HG03439 (cell line): ENCODE measurements around the gene RNF31.

Experiments used
- ATAC-seq: cut with Tn5 transposase; IDR thresholded peaks from one replicate; pipeline ENCODE4 v1.9.1; 2021; ENCODE audit warnings: mild to moderate bottlenecking, moderate library complexity; ENCODE audit not compliant: unreplicated experiment

The RNF31 gene

GRCh38 chr14:24159777-24160498 is 12.6 kb downstream of the RNF31 start:
- ATAC-seq, result no peak

GRCh38 chr14:24160499-24160849 is 13.2 kb downstream of the RNF31 start:
- no peak for ATAC-seq

GRCh38 chr14:24160850-24161804 is 13.8 kb downstream of the RNF31 start, which contains the start of gene IRF9:
TSS of gene IRF9 (plus strand) at chr14:24161265. CDS start at chr14:24162145, 880 bp downstream.
- ATAC-seq, result peak; percentile 72

DNA sequence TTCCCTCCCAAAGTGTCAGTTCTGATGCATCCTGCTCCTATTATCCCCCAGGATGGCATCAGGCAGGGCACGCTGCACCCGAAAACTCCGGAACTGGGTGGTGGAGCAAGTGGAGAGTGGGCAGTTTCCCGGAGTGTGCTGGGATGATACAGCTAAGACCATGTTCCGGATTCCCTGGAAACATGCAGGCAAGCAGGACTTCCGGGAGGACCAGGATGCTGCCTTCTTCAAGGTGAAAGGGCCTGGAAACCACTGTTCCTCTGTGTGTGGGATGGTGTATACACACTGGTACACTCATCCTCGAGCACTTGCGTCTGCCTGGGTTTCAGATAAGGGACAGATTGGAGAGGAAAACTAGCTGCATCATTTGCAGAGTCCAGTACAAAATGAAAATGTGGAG is 14.8 kb downstream of the RNF31 start:
- ATAC-seq, result no peak

DNA sequence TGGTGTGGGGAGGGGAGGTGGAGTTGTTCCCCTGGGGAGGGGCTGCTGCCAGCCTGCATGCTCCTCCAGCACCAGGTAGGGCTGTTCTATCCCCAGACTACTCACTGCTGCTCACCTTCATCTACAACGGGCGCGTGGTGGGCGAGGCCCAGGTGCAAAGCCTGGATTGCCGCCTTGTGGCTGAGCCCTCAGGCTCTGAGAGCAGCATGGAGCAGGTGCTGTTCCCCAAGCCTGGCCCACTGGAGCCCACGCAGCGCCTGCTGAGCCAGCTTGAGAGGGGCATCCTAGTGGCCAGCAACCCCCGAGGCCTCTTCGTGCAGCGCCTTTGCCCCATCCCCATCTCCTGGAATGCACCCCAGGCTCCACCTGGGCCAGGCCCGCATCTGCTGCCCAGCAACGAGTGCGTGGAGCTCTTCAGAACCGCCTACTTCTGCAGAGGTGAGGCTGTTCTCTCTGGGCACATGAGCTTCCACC is 17.3 kb downstream of the RNF31 start:
- no peak for ATAC-seq

GRCh38 chr14:24165785-24166184 is 18.5 kb downstream of the RNF31 start:
- ATAC-seq, result no peak

GRCh38 chr14:24167469-24168114 is 20.3 kb downstream of the RNF31 start:
- ATAC-seq, result no peak

DNA sequence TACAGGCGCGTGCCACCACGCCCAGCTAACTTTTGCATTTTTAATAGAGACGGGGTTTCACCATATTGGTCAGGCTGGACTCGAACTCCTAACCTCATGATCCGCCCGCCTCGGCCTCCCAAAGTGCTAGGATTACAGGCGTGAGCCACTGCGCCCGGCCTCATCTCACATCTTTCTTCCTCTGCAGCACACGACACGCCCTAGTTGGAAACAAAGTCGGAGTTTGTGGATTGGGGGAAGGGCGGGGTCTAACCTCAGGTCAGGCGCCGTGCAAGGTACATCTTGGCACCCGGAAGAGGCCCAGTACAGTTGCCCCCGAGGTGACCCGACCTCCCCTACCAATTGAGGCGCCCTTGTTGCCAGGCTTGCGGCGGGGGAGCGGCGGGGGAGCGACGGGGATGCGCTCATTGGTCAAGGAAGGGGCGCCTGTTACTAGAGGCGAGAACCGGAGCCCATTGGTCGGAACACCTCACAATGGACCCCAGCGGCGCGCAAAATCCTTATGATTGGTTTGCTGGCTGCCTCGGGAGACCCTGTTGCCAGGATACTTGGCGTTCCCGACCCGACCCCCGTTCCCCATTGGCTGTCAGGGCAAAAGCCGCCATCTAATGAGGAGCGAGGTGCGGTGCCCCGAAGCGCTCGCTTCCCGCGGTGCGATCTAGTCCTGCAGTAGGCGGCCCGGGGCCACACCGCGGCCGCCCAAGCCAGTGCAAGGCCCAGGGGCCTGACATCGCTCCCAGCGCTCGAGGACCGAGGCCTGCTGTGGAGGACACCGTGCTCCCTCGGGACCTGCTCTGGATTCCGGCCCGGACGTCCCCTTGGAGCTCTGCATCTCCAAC is 24.3 kb downstream of the RNF31 start, which contains the start of gene REC8:
Gene REC8, plus strand, starts transcription at position 659 of the 839 bp plus-strand sequence. CDS start 473 bp downstream, outside the sequence.
- ATAC-seq, result peak; percentile 63

DNA sequence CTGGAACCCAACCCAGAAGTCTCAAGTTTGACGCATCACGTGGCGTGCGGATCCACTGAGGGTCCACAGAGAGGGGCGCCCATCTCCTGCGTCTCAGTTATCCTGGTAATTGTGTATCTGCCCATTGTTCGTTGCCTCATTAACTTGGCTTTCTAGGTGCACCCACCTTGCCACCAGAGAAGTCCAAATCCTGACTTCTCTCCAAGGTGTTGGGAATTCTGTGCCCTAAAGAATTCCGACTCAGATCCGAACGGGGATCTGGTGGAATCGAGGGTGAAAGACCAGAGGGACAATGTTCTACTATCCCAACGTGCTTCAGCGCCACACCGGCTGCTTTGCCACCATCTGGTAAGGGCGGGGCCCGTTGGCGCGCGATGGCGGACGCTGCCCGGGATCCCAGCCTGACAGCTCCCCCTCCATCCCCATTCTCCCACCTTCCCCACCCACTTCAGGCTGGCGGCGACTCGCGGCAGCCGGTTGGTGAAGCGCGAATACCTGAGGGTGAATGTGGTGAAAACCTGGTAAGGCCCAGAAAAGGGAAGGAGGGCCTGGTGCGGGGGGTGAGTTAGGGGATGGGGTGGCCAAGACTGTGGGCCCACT is 25.1 kb downstream of the RNF31 start:
- ATAC-seq, result no peak

DNA sequence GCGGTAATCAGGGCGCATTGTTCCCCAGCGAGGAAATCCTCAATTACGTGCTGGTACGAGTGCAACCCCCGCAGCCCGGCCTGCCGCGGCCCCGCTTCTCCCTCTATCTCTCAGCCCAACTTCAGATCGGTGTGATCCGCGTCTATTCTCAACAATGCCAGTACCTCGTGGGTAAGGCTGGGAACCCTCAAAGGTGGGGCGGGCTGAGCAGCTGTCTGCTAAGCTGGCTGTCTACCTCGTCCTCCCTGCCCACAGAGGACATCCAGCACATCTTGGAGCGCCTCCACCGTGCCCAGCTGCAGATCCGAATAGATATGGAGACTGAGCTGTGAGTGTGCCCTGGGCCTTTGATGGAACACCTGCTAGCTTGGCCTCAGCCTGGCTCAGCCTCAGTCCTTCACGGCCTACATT is 25.6 kb downstream of the RNF31 start:
- ATAC-seq, result no peak

DNA sequence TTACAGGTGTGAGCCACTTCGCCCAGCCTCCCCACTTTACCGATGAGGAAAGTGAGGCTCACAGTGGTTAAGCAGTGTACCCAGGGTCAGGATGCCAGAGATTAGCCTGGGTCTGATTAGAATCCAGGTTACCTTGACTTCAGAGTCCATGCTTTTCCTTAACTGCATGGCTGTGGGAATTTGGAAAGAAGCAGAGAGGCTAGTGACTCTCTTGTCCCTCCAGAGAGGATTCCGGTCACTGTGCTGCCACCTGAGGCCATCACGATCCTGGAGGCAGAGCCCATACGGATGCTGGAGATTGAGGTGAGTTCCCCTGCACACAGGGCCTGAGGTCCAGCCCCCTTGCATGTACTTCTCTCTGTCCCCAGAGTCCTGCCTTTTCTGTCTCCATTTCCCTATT is 29.3 kb downstream of the RNF31 start:
- ATAC-seq, result no peak

- no peak for ATAC-seq
Measured at GRCh38 chr14:24177041-24177825, 29.9 kb downstream of the RNF31 start.

GRCh38 chr14:24177891-24178290 is 30.6 kb downstream of the RNF31 start:
- ATAC-seq, result no peak

GRCh38 chr14:24178399-24179178 is 31.3 kb downstream of the RNF31 start:
- ATAC-seq, result no peak

DNA sequence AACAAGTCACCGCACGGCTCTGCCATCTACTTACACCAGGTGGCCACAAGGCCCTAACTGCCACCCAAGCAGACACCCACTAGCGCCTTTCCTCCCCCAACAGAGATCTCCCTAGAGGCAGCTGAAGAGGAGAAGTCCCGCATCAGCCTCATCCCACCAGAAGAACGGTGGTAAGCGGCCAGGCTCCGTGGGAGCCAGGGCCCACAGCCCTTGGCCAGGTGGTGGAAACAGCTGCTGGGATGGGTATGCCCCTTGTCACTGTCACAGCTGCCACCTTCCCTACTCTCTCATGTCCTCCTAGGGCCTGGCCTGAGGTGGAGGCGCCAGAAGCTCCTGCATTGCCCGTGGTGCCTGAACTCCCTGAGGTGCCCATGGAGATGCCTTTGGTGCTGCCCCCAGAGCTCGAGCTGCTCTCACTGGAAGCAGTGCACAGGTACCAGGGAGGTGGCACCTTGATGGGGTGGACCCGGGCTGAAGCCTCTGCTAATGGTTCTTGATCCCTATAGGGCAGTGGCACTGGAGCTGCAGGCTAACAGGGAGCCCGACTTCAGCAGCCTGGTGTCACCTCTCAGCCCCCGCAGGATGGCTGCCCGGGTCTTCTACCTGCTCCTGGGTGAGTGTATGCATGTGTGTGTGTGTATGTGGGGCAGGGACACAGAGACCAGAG is 32.1 kb downstream of the RNF31 start:
- ATAC-seq, result no peak

- ATAC-seq, result no peak
Measured at GRCh38 chr14:24179961-24180796, 32.9 kb downstream of the RNF31 start.
